DMS 273 (cell line): Measurements from ENCODE around the gene LPCAT3.

Experiments
- DNase-seq: peaks from one replicate; lab custom pipeline; 2025; ENCODE audit not compliant: unreplicated experiment; lab: John Stamatoyannopoulos, UW

LPCAT3 gene

DNA sequence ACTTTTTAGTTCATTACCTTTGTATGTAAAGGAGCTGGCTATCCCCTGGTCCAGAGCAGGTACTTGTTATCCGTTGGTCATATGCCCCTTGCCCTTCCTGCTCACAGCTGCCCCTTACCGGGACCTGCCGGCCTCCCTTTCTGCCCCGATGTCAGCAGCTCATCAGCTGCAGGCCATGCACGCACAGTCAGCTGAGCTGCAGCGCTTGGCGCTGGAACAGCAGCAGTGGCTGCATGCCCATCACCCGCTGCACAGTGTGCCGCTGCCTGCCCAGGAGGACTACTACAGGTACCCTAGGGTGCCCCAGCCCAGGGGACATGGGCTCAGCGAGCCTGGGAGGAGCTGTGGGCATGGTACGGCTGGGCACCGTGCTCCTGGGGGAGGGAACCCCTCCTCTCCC, 77.0 kb downstream of the LPCAT3 start:
- DNase-seq = no peak

GRCh38 chr12:6939191-6939540, 79.1 kb downstream of the LPCAT3 start:
- no peak for DNase-seq

DNA sequence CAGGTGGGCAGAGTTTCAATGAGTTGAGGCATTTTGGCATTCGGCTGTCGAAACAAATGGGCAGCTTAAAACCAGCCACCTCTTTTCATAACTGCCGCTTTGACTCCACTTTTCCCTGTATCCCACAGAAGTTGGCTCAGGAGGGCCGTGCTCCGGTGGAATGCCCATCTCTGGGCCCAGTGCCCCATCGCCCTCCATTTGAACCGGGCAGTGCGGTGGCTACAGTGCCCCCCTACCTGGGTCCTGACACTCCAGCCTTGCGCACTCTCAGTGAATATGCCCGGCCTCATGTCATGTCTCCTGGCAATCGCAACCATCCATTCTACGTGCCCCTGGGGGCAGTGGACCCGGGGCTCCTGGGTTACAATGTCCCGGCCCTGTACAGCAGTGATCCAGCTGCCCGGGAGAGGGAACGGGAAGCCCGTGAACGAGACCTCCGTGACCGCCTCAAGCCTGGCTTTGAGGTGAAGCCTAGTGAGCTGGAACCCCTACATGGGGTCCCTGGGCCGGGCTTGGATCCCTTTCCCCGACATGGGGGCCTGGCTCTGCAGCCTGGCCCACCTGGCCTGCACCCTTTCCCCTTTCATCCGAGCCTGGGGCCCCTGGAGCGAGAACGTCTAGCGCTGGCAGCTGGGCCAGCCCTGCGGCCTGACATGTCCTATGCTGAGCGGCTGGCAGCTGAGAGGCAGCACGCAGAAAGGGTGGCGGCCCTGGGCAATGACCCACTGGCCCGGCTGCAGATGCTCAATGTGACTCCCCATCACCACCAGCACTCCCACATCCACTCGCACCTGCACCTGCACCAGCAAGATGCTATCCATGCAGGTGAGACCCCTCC, 79.7 kb downstream of the LPCAT3 start:
- no peak for DNase-seq

DNA sequence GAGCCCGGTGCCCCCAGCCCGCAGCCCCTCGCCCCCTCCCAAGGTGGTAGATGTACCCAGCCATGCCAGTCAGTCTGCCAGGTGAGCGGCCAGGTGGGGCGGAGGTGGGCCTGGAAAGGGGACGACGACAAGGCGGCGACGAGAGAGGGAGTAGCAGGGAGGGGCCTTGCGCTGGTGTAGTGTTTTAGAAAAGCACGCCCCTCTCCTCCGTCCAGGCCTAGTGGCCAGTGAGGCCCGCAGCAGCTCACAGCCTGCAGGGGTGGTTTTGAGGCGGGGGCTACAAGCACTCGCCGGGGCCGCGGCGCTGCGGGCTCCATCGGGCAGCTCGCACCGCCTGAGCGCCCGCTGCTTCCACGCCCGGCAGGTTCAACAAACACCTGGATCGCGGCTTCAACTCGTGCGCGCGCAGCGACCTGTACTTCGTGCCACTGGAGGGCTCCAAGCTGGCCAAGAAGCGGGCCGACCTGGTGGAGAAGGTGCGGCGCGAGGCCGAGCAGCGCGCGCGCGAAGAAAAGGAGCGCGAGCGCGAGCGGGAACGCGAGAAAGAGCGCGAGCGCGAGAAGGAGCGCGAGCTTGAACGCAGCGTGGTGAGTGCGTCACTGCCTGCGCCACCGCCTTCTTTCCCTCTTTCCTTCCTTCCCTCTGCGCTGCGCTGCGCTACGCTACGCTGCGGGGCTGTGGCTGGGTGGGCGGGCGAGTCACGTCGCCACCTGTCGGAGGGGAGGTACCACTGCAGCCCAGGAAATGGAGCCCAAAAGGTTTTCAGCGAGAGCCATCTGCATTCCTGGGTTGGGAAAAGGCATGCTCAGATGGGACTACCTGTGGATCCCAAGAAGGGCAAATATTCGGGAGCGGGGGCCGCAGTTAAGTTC, 80.6 kb downstream of the LPCAT3 start:
- DNase-seq = peak; percentile 97

DNA sequence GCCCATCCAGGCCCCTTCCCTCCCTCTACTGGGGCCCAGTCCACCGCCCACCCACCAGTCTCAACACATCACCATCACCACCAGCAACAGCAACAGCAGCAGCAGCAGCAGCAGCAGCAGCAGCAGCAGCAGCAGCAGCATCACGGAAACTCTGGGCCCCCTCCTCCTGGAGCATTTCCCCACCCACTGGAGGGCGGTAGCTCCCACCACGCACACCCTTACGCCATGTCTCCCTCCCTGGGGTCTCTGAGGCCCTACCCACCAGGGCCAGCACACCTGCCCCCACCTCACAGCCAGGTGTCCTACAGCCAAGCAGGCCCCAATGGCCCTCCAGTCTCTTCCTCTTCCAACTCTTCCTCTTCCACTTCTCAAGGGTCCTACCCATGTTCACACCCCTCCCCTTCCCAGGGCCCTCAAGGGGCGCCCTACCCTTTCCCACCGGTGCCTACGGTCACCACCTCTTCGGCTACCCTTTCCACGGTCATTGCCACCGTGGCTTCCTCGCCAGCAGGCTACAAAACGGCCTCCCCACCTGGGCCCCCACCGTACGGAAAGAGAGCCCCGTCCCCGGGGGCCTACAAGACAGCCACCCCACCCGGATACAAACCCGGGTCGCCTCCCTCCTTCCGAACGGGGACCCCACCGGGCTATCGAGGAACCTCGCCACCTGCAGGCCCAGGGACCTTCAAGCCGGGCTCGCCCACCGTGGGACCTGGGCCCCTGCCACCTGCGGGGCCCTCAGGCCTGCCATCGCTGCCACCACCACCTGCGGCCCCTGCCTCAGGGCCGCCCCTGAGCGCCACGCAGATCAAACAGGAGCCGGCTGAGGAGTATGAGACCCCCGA, 81.4 kb downstream of the LPCAT3 start:
- DNase-seq = no peak

DNA sequence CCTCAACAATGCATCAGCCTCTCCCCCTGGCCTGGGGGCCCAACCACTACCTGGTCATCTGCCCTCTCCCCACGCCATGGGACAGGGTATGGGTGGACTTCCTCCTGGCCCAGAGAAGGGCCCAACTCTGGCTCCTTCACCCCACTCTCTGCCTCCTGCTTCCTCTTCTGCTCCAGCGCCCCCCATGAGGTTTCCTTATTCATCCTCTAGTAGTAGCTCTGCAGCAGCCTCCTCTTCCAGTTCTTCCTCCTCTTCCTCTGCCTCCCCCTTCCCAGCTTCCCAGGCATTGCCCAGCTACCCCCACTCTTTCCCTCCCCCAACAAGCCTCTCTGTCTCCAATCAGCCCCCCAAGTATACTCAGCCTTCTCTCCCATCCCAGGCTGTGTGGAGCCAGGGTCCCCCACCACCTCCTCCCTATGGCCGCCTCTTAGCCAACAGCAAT, 82.1 kb downstream of the LPCAT3 start:
- DNase-seq = no peak

GRCh38 chr12:6935371-6936193, 82.7 kb downstream of the LPCAT3 start:
- no peak for DNase-seq

DNA sequence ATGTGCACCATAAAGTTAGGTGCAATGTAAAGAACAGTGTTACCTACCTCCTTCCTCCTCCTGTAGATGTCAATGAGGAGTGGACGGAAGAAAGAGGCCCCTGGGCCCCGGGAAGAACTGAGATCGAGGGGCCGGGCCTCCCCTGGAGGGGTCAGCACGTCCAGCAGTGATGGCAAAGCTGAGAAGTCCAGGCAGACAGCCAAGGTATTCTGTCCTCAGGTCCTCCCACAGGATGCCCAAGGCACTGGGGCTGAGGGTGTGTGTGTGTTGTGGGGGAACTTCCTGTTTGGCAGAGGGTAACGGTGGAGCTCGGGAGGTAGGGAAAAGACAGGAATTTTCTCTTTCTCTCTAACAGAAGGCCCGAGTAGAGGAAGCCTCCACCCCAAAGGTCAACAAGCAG, 84.2 kb downstream of the LPCAT3 start:
- no peak for DNase-seq

DNA sequence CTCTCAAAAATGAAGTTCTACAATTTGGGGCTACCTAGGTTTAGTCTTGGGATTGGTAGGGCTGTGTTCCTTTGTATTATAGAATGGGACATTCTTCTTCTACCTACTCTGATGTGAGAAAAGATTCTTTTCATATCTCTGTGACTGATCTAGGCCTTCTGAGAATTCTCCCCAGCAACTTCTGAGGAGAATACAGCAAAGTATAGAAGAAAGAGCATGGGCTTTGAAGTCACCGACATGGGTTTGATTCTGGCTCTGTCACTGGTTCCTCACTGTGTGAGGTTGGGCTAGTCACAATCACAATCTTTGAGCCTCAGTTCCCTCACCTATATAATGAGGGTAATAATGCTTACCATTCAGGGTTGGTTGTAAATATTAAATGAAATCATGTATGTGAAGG, 85.5 kb downstream of the LPCAT3 start:
- DNase-seq = no peak

GRCh38 chr12:6929466-6930452, 88.5 kb downstream of the LPCAT3 start:
- no peak for DNase-seq

DNA sequence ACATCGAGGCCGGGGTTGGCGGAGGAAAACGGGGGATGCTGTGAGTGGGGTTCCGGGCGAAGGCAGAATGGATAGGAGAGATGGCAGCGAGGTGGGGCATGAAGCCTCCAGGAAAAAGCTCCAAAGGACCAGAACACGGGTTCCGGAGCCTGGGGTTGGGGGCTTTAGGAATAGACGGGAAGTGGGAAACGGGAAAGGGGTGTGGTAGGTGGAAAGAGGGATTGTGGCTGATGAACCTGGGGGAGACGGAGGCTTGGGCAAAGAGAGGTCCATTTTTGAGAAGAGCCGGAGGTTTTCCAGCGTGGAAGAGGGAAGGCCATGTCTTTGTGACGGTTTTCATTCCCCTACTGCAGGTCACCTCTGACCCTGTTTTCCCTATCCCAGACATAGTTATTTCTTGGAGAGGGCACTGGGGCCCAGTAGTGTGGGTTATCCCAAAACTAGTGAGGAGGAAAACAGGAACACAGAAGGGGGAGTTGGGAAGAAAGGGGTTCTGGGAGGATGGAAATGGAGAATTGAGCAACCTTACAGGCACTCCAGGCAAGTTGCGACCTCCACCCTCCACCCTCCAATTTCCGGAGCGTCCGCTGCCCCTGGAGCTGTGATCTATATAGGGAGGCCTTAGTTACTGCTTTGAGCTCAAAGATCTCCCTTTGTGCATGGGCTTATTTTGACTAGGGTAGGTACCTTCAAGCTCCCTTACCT, 89.4 kb downstream of the LPCAT3 start:
- no peak for DNase-seq

DNA sequence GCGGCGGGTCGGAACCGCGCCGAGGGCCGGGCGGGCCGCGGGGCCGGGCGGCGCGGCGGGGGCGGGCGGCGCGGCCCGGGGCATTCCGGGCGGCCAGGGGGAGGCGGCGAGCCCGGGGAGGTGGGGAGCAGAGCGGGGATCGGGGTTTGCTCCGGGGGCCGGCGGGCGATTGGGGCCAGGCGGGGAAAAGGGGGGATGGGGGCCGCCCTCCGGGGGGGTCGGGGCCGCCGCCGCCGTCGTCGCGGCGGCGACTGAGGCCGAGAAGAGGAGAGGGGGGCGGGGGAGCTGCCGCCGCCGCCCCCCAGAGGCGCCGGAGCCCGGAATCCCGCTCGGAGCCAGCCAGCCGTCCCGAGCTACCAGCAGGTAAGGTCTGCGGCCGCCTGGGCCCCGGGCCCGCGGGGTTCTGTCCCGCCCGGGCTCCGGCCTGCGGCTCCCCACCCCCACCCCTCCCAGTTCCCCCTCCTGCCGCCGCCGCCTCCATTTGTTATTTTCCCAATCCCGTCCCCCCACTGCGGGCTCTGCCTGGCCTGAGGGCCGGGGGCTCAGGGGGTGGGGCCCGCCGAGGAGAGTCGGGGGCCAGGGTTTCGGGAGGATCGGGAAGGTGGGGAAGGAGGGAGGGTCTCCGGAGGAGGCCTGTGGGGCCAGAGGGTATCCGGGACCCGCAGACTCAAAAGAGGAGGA, 90.1 kb downstream of the LPCAT3 start:
- peak; percentile 31 for DNase-seq

DNA sequence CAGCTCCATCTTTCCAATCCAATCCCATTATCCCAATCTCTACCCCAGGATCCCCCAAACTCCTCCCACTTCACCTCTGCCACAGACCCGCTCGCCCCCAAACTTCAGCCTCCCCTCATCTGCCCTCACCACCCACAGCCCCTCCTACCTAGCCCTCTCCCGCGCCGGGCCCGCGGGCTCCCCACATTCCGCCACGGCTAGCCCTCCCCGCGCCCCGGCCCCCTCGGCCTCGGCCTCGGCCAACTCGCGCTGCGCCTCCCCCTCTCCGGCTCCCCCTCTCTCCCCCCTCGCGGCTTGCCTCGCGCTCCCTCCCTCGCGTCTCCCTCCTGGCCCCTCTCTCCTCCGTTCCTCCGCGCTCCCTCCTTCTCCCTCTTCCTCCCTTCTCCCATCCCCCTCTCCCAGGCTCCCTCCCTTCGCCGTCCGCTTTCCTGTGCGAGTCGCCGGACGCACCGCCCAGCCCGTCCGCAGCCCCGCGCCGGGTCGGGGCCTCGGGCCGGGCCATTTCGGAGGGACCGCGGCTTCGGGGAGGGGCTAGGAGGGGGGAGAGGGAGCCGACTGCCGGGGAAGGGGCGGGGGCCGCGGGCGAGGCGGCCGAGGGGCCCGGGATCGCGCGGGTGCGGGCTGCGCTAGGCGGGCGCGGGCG, 90.8 kb downstream of the LPCAT3 start, which contains the start of gene ATN1:
Gene ATN1, plus strand, starts transcription at position 581 of the 643 bp plus-strand sequence. CDS start 6,043 bp downstream, outside the sequence.
- DNase-seq = peak; percentile 70
